DMS53 (cell line): ENCODE measurements around the gene ZNF609.

ENCODE experiments used
- DNase-seq: peaks from one replicate; lab custom pipeline; 2025; lab: John Stamatoyannopoulos, UW

Gene ZNF609

DNA sequence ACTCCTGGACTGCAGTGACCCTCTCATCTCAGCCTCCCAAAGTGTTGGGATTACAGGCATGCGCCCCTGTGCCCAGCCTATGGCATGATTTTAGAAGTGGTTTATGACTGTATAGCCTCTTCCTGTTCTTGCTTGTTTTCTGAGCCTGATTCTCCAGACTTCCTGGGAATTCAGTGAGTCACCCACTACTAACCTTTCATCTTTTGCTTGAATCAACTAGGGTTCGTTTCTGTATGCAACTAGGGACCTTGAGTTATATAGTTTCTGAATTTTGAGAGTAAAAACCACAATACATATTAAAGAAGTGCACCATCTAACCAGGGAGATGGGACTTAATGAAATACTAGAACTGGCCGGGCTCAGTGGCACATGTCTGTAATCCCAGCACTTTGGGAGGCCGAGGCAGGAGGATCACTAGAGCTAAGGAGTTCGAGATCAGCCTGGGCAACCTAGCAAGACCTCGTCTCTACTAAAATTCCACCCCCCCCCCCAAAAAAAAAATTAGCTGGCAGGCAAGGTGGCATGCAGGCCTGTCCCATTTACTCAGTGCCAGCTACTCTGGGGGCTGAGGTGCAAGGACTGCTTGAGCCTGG, 76.0 kb downstream of the ZNF609 start:
- peak; percentile 69 for DNase-seq

DNA sequence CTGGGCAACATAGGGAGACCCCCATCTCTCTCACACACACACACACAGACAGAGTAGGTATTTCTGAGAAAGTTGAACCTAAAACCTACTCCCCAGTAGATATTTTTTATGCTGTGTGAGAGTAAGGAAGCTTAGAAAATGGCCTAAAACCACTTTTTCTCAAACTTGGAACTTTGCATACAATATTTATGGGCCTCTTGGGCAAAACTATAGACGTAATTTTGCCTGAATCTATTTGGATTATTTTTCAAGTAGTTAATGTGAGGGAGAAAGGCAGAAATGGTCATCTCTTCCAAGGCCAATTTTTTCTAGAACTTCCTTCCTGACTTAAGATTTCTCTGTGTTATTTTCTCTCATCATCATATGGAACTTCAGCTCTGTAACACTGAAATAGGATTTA, 81.7 kb downstream of the ZNF609 start:
- no peak for DNase-seq

DNA sequence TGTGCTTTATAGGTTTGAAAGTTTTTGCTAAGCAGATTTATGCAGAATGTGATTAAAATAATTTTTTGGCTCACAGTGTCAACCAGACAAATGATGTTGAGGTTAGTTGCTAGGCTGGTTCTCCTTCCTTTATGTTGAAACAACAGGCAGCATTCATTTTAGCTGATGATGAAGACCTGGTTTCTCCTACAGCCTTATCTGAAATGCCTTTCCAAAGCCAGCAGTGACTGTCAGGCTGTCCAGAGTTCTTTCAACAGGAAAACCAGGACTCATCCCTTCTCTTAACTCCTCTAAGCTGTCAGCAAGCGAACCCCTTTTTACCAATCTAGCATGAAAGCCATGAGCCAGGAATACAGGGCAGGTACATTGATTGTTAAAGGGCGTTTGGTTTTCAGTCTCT, 84.1 kb downstream of the ZNF609 start:
- DNase-seq, result no peak

DNA sequence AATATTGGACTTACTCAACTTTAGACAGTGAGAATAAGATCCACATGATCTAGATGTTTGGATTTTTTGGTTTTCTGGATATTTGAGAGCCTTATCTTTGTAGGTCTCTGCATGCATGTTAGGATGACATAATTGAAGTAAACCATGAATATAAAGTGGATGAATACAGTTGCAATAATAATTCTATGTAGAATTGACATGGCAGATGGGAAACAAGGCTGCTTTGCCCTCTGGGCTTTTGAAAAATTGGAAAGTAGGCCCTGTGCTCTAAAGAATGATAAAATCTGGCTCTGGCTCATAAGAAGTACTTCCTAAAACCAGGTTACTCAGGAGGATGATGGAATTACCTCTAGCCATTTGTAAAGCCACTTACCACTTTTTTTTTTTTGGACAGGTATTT, 86.9 kb downstream of the ZNF609 start:
- DNase-seq, result no peak

DNA sequence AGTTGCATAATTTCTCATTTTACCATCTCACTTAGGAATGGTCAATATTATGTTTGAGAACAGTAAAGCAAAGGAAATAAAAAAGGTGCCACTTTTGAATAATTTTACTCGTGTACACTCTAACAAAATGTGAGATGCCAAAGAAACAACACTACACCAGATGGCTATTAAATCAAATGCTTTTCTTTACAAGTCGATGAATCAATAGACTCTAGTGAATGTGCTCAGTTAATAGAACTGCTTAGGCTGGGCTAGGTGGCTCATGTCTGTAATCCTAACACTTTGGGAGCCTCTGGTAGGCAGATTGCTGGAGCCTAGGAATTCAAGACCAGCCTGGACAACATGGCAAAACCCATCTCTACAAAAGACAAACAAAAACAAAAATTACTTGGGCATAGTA, 87.9 kb downstream of the ZNF609 start:
- no peak for DNase-seq

GRCh38 chr15:64549860-64550259, 89.5 kb downstream of the ZNF609 start:
- DNase-seq, result no peak

- no peak for DNase-seq
Observed at GRCh38 chr15:64552281-64552948, 92.0 kb downstream of the ZNF609 start.

DNA sequence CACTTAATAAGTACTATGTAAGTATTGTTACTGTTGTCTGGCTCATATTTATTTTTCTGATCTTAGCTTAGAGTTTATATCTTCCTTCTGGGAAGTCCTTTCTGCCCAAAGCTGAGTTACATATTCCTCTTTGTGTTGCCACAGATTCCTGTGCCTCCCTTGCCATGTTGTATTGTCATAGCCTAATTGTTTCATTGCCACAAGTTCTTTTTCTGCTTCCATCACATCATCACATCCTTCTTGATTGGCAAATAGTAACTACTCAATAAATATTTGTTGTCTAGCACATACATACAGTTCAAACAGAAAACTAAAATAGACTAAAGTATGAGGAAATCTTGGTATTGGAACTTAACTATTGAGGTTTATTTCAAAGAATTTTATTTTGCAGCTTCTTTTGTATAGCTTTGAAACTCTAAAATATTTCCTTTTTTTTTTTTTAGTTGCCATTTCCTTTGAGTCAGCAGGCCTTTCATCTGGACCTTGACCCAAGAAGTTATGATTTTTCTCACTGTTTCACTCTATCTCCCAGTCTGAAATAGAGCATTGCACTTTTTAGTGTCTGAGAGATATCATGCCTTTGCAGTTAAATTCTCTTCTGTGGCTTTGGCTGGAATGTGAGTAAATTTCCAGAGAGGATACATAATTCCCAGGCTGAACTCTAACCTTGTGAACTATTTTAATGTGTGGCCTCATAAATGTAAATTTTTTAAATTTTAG, 98.2 kb downstream of the ZNF609 start:
- DNase-seq, result no peak

DNA sequence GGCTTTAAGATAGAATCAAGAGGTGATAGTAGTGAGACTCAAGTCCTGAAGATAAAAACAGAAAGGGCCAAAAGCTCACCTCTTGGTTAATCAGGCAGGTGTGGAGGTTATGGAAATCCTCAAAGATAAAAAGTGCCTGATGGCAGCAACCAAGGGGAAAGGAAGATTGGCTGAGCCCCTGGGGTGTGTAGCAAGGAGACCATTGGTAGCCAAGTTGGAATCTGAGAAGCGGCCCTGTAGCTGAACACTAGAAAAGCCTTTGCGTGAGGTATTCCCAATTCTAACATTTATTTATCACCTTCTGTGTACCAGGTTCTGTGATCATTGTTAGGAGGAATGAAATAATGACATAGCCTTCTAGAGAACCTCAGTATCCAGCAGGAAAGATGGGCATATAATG, 98.9 kb downstream of the ZNF609 start:
- DNase-seq, result no peak

- DNase-seq, result no peak
Observed at GRCh38 chr15:64560501-64560900, 100.1 kb downstream of the ZNF609 start.

DNA sequence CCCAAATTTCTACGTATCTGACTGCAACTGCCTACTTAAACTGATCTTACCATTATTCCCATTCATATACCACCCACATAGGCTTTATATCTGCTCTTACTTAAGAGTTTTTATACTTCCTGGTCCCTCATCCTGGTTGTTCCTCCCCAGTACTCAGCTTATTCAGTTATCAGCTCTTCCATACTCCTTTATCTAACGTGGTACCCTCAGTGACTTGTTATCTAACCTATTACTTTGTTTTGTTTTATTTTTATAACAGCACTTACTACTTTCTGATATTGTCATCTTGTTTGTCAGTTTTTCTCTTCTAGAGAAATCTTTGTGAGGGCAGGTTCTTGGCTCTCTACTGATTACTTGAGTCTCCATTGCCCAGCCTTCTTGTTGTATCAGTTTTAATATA, 100.6 kb downstream of the ZNF609 start:
- DNase-seq, result no peak

DNA sequence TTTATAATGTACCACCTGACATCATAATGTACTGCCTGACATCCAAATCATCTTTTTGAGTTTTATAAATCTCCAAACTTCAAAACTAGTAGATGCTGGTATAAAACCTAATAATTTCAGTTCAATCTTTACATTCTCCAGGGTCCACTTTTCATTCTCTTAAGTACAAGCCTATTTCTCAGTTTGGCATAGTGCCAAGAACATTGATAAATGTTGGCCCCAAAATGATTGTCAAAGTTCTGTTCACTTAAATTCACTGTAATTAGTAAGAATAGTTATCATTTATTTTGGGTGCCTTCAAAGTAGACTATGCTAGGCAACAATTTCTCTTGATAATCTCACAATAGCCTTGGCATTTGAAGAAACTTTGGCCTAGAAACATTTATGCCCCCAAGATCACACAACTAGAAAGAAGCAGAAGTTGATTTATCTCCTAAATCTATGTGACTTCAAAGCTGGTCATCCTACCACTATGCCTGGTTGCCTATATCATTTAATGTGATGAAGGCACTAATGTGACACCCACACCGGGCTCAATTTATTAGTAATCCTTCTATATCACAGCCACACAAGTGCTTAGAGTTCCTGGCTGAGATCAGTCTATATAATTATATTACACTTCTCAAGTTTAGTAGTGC, 101.7 kb downstream of the ZNF609 start:
- DNase-seq, result no peak

GRCh38 chr15:64566102-64566501, 105.7 kb downstream of the ZNF609 start:
- DNase-seq, result no peak

DNA sequence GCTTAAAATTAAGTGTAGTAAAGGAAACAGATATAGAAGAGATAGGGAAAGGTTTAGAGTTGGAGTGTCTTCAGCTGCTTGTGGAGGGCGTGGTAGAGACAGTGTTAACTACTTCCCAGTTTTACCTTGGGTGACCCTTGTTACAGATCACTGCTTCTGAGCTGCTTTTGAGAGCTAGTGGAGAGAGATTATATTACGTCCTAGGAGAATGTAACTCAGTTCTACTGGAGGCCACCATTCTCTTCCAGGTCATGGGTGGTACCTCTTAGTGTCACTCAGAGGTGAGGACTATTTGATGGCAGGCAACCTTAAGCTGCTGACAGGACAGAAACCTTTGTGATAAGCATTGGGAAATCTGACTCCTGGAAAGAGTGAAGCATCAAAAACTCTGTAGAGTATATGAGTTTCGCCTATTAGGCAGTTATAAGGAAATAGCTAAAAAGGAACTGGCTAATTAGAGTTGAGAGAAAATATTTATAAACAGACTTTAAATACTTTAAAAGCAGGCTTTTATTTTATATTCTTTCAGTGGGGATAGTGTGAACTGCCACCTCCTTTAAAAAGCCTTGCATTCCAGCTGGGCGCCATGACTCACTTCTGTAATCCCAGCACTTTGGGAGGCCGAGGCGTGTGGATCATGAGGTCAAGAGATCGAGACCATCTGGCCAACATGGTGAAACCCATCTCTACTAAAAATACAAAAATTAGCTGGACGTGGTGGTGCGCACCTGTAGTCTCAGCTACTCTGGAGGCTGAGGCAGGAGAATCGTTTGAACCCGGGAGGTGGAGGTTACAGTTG, 106.5 kb downstream of the ZNF609 start:
- DNase-seq, result peak; percentile 20

DNA sequence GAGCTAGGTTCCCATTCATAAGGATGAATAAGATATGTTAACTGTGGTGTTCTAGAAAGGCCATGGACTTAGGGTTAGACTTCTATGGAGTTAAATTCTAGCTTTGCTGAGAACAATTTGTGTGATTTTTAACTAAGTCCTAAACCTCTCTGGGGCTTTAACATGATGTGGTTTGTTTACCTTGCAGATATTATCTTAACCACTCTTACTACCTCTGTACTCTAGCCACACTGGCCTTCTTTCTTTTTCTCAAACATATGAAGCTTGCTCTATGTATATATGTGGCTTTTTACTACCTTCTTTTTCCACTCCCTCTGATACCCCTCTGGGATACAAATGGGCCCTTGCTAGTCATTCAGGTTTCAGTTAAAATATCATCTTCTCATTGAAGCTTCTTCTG, 108.4 kb downstream of the ZNF609 start:
- DNase-seq, result no peak

DNA sequence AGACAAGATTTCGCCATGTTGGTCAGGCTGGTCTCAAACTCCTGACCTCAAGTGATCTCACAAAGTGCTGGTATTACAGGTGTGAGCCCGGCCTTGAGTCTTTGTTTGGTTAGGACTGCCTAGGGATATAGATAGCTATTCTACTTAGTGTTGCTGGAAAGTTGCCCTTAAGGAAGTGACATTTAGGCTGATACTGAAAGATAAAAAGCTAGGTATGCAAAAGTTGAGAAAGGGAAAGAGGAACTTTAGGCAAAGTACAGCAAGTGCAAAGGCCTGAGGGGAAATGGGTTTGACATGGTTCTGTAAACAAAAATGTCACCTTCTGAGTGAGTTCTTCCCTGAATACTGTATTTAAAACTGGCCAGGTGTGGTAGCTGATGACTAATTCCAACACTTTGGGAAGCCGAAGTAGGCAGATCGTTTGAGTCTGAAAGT, 111.5 kb downstream of the ZNF609 start:
- no peak for DNase-seq

DNA sequence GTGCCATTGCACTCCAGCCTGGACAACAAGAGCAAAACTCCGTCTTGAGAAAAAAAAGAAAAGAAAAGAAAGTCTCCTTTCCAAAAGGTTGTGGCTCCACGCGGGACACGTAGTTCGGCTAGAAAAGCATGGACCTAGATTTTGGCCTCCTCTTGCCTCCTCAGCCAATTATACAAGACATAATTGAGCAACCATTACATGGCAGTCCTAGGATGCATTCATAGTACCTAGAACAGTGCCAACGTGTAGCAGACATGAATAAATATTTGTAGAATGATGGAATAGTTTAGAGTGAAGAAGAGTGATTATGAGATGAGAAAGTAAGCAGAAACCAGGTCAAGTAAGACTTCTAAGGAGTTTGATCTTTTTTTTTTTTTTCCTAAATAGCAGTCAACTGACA, 112.5 kb downstream of the ZNF609 start:
- DNase-seq, result no peak

DNA sequence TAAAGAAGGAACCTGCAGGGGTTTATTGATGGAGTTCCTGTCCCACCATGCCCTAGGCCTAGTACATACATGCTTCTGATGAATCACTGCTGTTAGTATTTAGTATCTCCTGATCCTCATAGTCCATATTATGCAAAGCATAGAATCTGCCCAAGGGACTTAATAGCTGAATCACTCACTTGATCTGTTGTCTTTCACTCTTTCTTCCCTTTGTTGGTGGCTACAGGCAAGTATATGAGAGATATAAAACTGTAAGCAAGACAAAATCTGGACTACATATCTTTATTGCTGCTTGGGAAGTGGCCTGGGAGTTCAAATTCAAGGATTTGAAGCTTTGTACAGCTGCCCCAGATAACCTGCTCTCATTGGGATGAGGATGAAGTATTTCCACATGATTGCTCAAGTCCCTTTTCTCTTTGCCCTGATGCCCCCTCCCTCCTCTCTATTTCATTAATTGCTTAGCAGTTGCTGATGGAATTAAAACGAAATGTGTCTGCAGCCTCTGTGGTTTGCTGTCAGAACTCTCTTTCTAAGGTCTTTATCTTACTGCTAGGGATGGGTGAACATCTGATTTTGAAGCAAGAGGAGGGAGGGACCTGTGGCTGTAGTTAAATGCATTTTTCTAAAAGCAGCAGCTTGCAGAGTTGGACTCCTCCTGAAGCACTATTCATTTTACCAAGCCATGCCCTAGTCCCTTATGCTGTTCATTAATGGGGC, 114.1 kb downstream of the ZNF609 start:
- DNase-seq, result no peak

GRCh38 chr15:64580696-64581407, 120.5 kb downstream of the ZNF609 start:
- DNase-seq, result no peak

- DNase-seq, result no peak
Observed at GRCh38 chr15:64581408-64581761, 121.0 kb downstream of the ZNF609 start.

- no peak for DNase-seq
Observed at GRCh38 chr15:64582202-64582601, 121.8 kb downstream of the ZNF609 start.
